Mesenchymal stem cell (in vitro differentiated cells and primary cell): ENCODE results near the gene CACNA1C.
A peak's percentile ranks its signal among the peaks of the same experiment; 100 is the strongest.

ENCODE experiments used
- DNase-seq: peaks from one replicate; pipeline ENCODE4 v3.0.0-alpha.2; 2013
- H2AFZ ChIP-seq: one replicate; pipeline ENCODE4 v1.6.1; 2013; ENCODE audit warnings: low read depth, mild to moderate bottlenecking, control low read depth, inconsistent platforms, low read length, moderate library complexity
- H2AK5ac ChIP-seq: 2 replicates; pipeline ENCODE4 v1.6.1; 2013; ENCODE audit warnings: low read length, moderate library complexity, mild to moderate bottlenecking, inconsistent platforms; ENCODE audit not compliant: severe bottlenecking
- H2BK120ac ChIP-seq: one replicate; pipeline ENCODE4 v1.6.1; 2013; ENCODE audit warnings: low read depth, mild to moderate bottlenecking, inconsistent platforms, low read length, moderate library complexity
- H2BK12ac ChIP-seq, 2 experiments: one replicate each; pipeline ENCODE4 v1.6.1; 2013; ENCODE audit warnings: inconsistent platforms in 2 of 2, low read length in 2 of 2, mild to moderate bottlenecking in 2 of 2, moderate library complexity in 2 of 2, control low read depth in 1 of 2
- H2BK15ac ChIP-seq: one replicate; pipeline ENCODE4 v1.6.1; 2013; ENCODE audit warnings: mild to moderate bottlenecking, low read depth, inconsistent platforms; ENCODE audit not compliant: poor library complexity, severe bottlenecking
- H2BK5ac ChIP-seq: 2 replicates; pipeline ENCODE4 v1.6.1; 2013; ENCODE audit warnings: low read depth, mild to moderate bottlenecking, low read length, control low read depth, inconsistent platforms; ENCODE audit not compliant: poor library complexity, severe bottlenecking
- H3K14ac ChIP-seq, 2 experiments: one replicate each; pipeline ENCODE4 v1.6.1; 2013; ENCODE audit warnings: inconsistent platforms in 2 of 2, low read length in 2 of 2, control low read depth in 1 of 2, mild to moderate bottlenecking in 1 of 2, moderate library complexity in 1 of 2
- H3K18ac ChIP-seq, 2 experiments: one replicate each; pipeline ENCODE4 v1.6.1; 2013; ENCODE audit warnings: inconsistent platforms in 2 of 2, low read length in 2 of 2, control low read depth in 1 of 2, low read depth in 1 of 2, mild to moderate bottlenecking in 1 of 2
- H3K23ac ChIP-seq, 2 experiments: one replicate each; pipeline ENCODE4 v1.6.1; 2013; ENCODE audit warnings: inconsistent platforms in 2 of 2, low read length in 2 of 2, mild to moderate bottlenecking in 2 of 2, moderate library complexity in 2 of 2, control low read depth in 1 of 2
- H3K27ac ChIP-seq: 2 replicates; pipeline ENCODE4 v1.5.1; 2013; ENCODE audit warnings: mild to moderate bottlenecking, moderate library complexity, low read length, control low read depth, inconsistent platforms; ENCODE audit not compliant: poor library complexity, severe bottlenecking
- H3K27me3 ChIP-seq, 2 experiments: 2 replicates each; pipeline versions ENCODE4 v1.6.1 to v1.7.0; 2013; ENCODE audit warnings: low read length in 2 of 2, mild to moderate bottlenecking in 2 of 2, moderate library complexity in 2 of 2, control low read depth in 1 of 2, inconsistent platforms in 1 of 2; ENCODE audit not compliant: control insufficient read depth in 1 of 2, insufficient read depth in 1 of 2
- H3K36me3 ChIP-seq, 2 experiments: 2 replicates each; pipeline versions ENCODE4 v1.6.1 to v1.7.0; 2013; ENCODE audit warnings: low read length in 2 of 2, control low read depth in 1 of 2, inconsistent platforms in 1 of 2, low read depth in 1 of 2, mild to moderate bottlenecking in 1 of 2; ENCODE audit not compliant: insufficient read depth in 2 of 2, control insufficient read depth in 1 of 2
- H3K4ac ChIP-seq, 2 experiments: one replicate each; pipeline ENCODE4 v1.6.1; 2013; ENCODE audit warnings: inconsistent platforms in 2 of 2, low read length in 2 of 2, mild to moderate bottlenecking in 2 of 2, moderate library complexity in 2 of 2, control low read depth in 1 of 2, low read depth in 1 of 2
- H3K4me1 ChIP-seq: 2 replicates; pipeline ENCODE4 v1.6.1; 2013; ENCODE audit warnings: low read depth, low read length, control low read depth; ENCODE audit not compliant: control insufficient read depth, insufficient read depth
- H3K4me2 ChIP-seq: 2 replicates; pipeline ENCODE4 v1.6.1; 2013; ENCODE audit warnings: low read length, mild to moderate bottlenecking, inconsistent platforms; ENCODE audit not compliant: poor library complexity, severe bottlenecking
- H3K4me3 ChIP-seq, 2 experiments: 2 replicates each; pipeline versions ENCODE4 v1.5.1 to v1.7.0; 2013; ENCODE audit warnings: low read length in 2 of 2, mild to moderate bottlenecking in 2 of 2, control low read depth in 1 of 2, low read depth in 1 of 2; ENCODE audit not compliant: insufficient read depth in 1 of 2
- H3K79me1 ChIP-seq: replicated peaks from 2 replicates; pipeline ENCODE4 v1.6.1; 2013; ENCODE audit warnings: mild to moderate bottlenecking, control low read depth, low read length, inconsistent platforms; ENCODE audit not compliant: poor library complexity, severe bottlenecking
- H3K9ac ChIP-seq: 2 replicates; pipeline ENCODE4 v1.7.0; 2013; ENCODE audit warnings: mild to moderate bottlenecking, low read length, moderate library complexity
- H3K9me3 ChIP-seq: 2 replicates; pipeline ENCODE4 v1.7.0; 2013; ENCODE audit warnings: mild to moderate bottlenecking, low read length; ENCODE audit not compliant: control insufficient read depth
- H4K8ac ChIP-seq: one replicate; pipeline ENCODE4 v1.6.1; 2013; ENCODE audit warnings: inconsistent platforms, mild to moderate bottlenecking, low read length, moderate library complexity
- H4K91ac ChIP-seq: one replicate; pipeline ENCODE4 v1.6.1; 2013; ENCODE audit warnings: mild to moderate bottlenecking, low read length, inconsistent platforms
- WGBS: methylation state at CpG from one replicate; pipeline ENCODE4 v1.1.7; 2013; ENCODE audit warnings: mixed read lengths; 5-methylcytosine and 5-hydroxymethylcytosine counted together

Gene CACNA1C

GRCh38 chr12:2593045-2593444 is 540.3 kb downstream of the CACNA1C start:
- H4K8ac ChIP-seq = no peak overlapping the region
- H3K4ac ChIP-seq = no peak overlapping the region
- no peak overlapping the region for H3K4me3 ChIP-seq
- H3K4me1 ChIP-seq = no peaks in the 10 kb centered on the region
- DNase-seq = no peak
- WGBS = 92% methylated on average over 5 of the region's 5 CpGs
- no peak overlapping the region for H3K9ac ChIP-seq
- H3K79me1 ChIP-seq = no peaks in the 10 kb centered on the region
- H3K18ac ChIP-seq = no peak overlapping the region
- H2AK5ac ChIP-seq = no peak overlapping the region
- H3K4me2 ChIP-seq = no peak overlapping the region
- peaks cover 48% of the 10 kb centered on the region for H3K9me3 ChIP-seq
- peaks cover 0 to 15% of the 10 kb centered on the region in 2 experiments for H3K27me3 ChIP-seq
- H4K91ac ChIP-seq = no peak overlapping the region
- no peak overlapping the region for H2AFZ ChIP-seq
- H3K23ac ChIP-seq = no peak overlapping the region
- no peak overlapping the region for H3K27ac ChIP-seq
- H3K14ac ChIP-seq = no peak overlapping the region
- no peak overlapping the region for H2BK15ac ChIP-seq
- H2BK12ac ChIP-seq = no peak overlapping the region
- no peak overlapping the region for H2BK120ac ChIP-seq
- H2BK5ac ChIP-seq = no peak overlapping the region
- H3K36me3 ChIP-seq = peaks cover 0 to 100% of the 10 kb centered on the region in 2 experiments

- Histone ChIP-seq H3K4ac (no peak overlapping the region), H3K4me1 (no peaks in the 10 kb centered on the region), H3K36me3 (peaks cover 0 to 97% of the 10 kb centered on the region in 2 experiments), H3K79me1 (no peaks in the 10 kb centered on the region), H2AFZ (no peak overlapping the region), H3K14ac (no peak overlapping the region), H3K27me3 (peaks cover 0 to 25% of the 10 kb centered on the region in 2 experiments), H3K23ac (no peak overlapping the region), H2BK120ac (no peak overlapping the region), H2AK5ac (no peak overlapping the region), H2BK5ac (no peak overlapping the region), H4K91ac (no peak overlapping the region), H3K27ac (no peak overlapping the region), H3K4me3 (no peak overlapping the region), H3K9me3 (peaks cover 46% of the 10 kb centered on the region), H3K18ac (no peak overlapping the region), H2BK12ac (no peak overlapping the region), H2BK15ac (no peak overlapping the region), H3K4me2 (no peak overlapping the region), H3K9ac (no peak overlapping the region), H4K8ac (no peak overlapping the region)
- 87% methylated on average over 4 of the region's 6 CpGs for WGBS
- no peak for DNase-seq
These were observed 543.7 kb downstream of the CACNA1C start for GRCh38 chr12:2596441-2596840.

- Histone ChIP-seq H3K23ac (no peak overlapping the region), H3K27me3 (peaks cover 0 to 17% of the 10 kb centered on the region in 2 experiments), H3K18ac (no peak overlapping the region), H3K79me1 (no peaks in the 10 kb centered on the region), H2BK120ac (no peak overlapping the region), H4K91ac (no peak overlapping the region), H3K4me1 (no peaks in the 10 kb centered on the region), H2BK5ac (no peak overlapping the region), H2BK12ac (no peak overlapping the region), H3K4me3 (no peak overlapping the region), H3K4ac (no peak overlapping the region), H2AK5ac (no peak overlapping the region), H3K9me3 (no peaks in the 10 kb centered on the region), H4K8ac (no peak overlapping the region), H3K4me2 (no peak overlapping the region), H2AFZ (no peak overlapping the region), H3K14ac (no peak overlapping the region), H2BK15ac (no peak overlapping the region), H3K36me3 (peaks cover 0 to 90% of the 10 kb centered on the region in 2 experiments), H3K27ac (no peak overlapping the region), H3K9ac (no peak overlapping the region)
- WGBS = 93% methylated on average over 8 of the region's 8 CpGs
- DNase-seq = no peak
These were observed 552.5 kb downstream of the CACNA1C start for GRCh38 chr12:2605301-2605700.

DNA sequence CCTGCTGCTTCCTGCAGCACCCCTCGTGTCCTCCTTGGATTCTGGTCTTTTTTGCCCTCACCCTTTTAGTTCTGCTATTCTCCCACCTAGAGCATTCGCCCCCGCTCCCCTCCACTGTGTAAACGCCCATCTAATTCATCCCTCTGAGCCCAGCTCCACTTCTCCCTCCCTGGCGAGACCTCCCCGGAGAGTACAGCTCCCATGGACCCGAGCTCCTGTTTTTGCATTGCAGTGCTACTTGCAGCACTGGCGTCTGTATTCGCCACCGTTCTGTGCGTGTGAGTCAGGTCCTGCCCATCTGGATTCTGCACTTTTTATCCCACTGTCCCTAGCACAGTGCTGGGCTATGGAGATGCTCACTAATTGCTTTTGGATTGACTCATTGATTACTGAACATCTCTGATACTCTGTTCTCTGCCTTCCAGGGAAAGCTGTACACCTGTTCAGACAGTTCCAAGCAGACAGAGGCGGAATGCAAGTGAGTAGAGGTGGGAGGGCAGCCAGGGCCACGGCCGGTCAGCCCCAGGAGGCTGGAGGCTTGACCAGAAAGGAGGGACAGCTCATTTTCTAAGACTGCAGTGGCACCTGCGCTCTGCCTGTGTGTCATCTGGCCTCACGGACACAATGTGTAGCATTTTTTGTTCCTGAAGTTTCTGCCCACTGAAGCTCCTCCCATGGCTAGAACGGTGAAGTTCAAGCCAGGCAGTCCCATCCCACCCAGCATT is 553.6 kb downstream of the CACNA1C start:
- Histone ChIP-seq H3K18ac (no peak overlapping the region), H2AK5ac (no peak overlapping the region), H3K9me3 (no peaks in the 10 kb centered on the region), H3K27me3 (peaks cover 0 to 20% of the 10 kb centered on the region in 2 experiments), H3K4me1 (no peaks in the 10 kb centered on the region), H3K27ac (no peak overlapping the region), H3K36me3 (peaks cover 0 to 86% of the 10 kb centered on the region in 2 experiments), H3K79me1 (no peaks in the 10 kb centered on the region), H2BK5ac (no peak overlapping the region), H2BK12ac (no peak overlapping the region), H4K8ac (no peak overlapping the region), H3K14ac (no peak overlapping the region), H3K9ac (no peak overlapping the region), H2AFZ (no peak overlapping the region), H3K4ac (no peak overlapping the region), H3K4me3 (no peak overlapping the region), H4K91ac (no peak overlapping the region), H2BK15ac (no peak overlapping the region), H3K4me2 (no peak overlapping the region), H2BK120ac (no peak overlapping the region), H3K23ac (peak overlapping the region in 1 of 2 experiments; percentile 1)
- 87% methylated on average over 17 of the region's 17 CpGs for WGBS
- no peak for DNase-seq
